WTC11 (cell line): ENCODE results near the gene INSC. TPM values are rescaled to one million over a fixed set of nuclear protein-coding genes. Genes with fewer than 3 reads are reported as not detected.

Experiments
- ATAC-seq: fragments of 200-7000 bp; cut with Tn5 transposase; 2 replicates; pipeline ENCODE4 v1.10.0; 2021; ENCODE audit warnings: mild to moderate bottlenecking, moderate library complexity
- CTCF ChIA-PET: fragments of 300-600 bp; sonication (Branson Sonifier 250); formaldehyde crosslinking; loops from one replicate; lab custom pipeline; 2021; ENCODE audit warnings: antibody characterized with exemption; lab: Charles Lee
- POLR2A ChIA-PET: fragments of 350-600 bp; sonication (Branson Sonifier 250); formaldehyde crosslinking; loops from one replicate; lab custom pipeline; 2021; ENCODE audit warnings: antibody characterized with exemption; lab: Charles Lee
- DNase-seq: peaks from one replicate; pipeline ENCODE4 v3.0.0; 2021; ENCODE audit warnings: low spot score
- H3K27ac Mint-ChIP-seq: 2 replicates; pipeline ENCODE4 v1.8.0; 2021; ENCODE audit warnings: mixed read lengths
- H3K27me3 Mint-ChIP-seq: 2 replicates; pipeline ENCODE4 v1.8.0; 2021; ENCODE audit warnings: low read depth, mild to moderate bottlenecking, moderate library complexity, mixed read lengths
- H3K36me3 Mint-ChIP-seq: 2 replicates; pipeline ENCODE4 v1.8.0; 2021; ENCODE audit warnings: mixed read lengths
- H3K4me1 Mint-ChIP-seq: 2 replicates; pipeline ENCODE4 v1.8.0; 2022; ENCODE audit warnings: mixed read lengths
- H3K4me3 Mint-ChIP-seq: 2 replicates; pipeline ENCODE4 v1.8.0; 2021; ENCODE audit warnings: mild to moderate bottlenecking, moderate library complexity, mixed read lengths
- H3K9me3 Mint-ChIP-seq: 2 replicates; pipeline ENCODE4 v1.8.0; 2021; ENCODE audit warnings: mixed read lengths
- AFF4 ChIP-seq: sonication (generic); formaldehyde crosslinking; IDR thresholded peaks from 2 replicates; pipeline ENCODE4 v1.8.1; 2023; ENCODE audit warnings: mild to moderate bottlenecking, missing genetic modification reagents, borderline replicate concordance
- AR ChIP-seq: fragments of 250-450 bp; sonication (Bioruptor Pico); IDR thresholded peaks from 2 replicates; pipeline ENCODE4 v1.9.0; 2021; ENCODE audit warnings: mild to moderate bottlenecking
- ATF1 ChIP-seq: sonication (generic); formaldehyde crosslinking; IDR thresholded peaks from 2 replicates; pipeline ENCODE4 v1.8.1; 2023; ENCODE audit warnings: mild to moderate bottlenecking, moderate library complexity, missing genetic modification reagents
- ATF3 ChIP-seq: sonication (generic); formaldehyde crosslinking; conservative IDR thresholded peaks from 2 replicates; pipeline ENCODE4 v1.8.1; 2022; ENCODE audit warnings: mild to moderate bottlenecking, missing genetic modification reagents
- ATF6 ChIP-seq: sonication (generic); formaldehyde crosslinking; IDR thresholded peaks from 2 replicates; pipeline ENCODE4 v1.8.1; 2023; ENCODE audit warnings: mild to moderate bottlenecking, missing genetic modification reagents
- CBFB ChIP-seq: sonication (generic); formaldehyde crosslinking; IDR thresholded peaks from 2 replicates; pipeline ENCODE4 v1.8.1; 2022; ENCODE audit warnings: mild to moderate bottlenecking, low read depth, missing genetic modification reagents
- CREB1 ChIP-seq: sonication (generic); formaldehyde crosslinking; IDR thresholded peaks from 2 replicates; pipeline ENCODE4 v1.8.0; 2023; ENCODE audit warnings: mild to moderate bottlenecking, missing genetic modification reagents
- CTCF ChIP-seq: fragments of 200-600 bp; IDR thresholded peaks from 2 replicates; pipeline ENCODE4 v1.8.0; 2022; ENCODE audit warnings: antibody characterized with exemption
- FOXJ3 ChIP-seq: sonication (generic); formaldehyde crosslinking; IDR thresholded peaks from 2 replicates; pipeline ENCODE4 v1.9.0; 2021; ENCODE audit warnings: missing genetic modification reagents, mild to moderate bottlenecking, borderline replicate concordance
- GTF2I ChIP-seq: fragments of 250-450 bp; sonication (Bioruptor Pico); conservative IDR thresholded peaks from 2 replicates; pipeline ENCODE4 v1.4.0; 2021; ENCODE audit warnings: mild to moderate bottlenecking
- HMGXB4 ChIP-seq: sonication (generic); formaldehyde crosslinking; IDR thresholded peaks from 2 replicates; pipeline ENCODE4 v1.8.1; 2023; ENCODE audit warnings: mild to moderate bottlenecking, moderate library complexity, missing genetic modification reagents
- MAX ChIP-seq: sonication (generic); formaldehyde crosslinking; IDR thresholded peaks from 2 replicates; pipeline ENCODE4 v1.8.0; 2022; ENCODE audit warnings: mild to moderate bottlenecking, missing genetic modification reagents
- MYBL2 ChIP-seq: sonication (generic); formaldehyde crosslinking; IDR thresholded peaks from 2 replicates; pipeline ENCODE4 v1.8.1; 2023; ENCODE audit warnings: mild to moderate bottlenecking, moderate library complexity, missing genetic modification reagents
- NR2C2 ChIP-seq: sonication (generic); formaldehyde crosslinking; IDR thresholded peaks from 2 replicates; pipeline ENCODE4 v1.8.0; 2022; ENCODE audit warnings: mild to moderate bottlenecking, missing genetic modification reagents
- SMAD3 ChIP-seq: sonication (generic); formaldehyde crosslinking; IDR thresholded peaks from 2 replicates; pipeline ENCODE4 v1.8.0; 2022; ENCODE audit warnings: missing genetic modification reagents, mild to moderate bottlenecking, borderline replicate concordance
- SP1 ChIP-seq: sonication (generic); formaldehyde crosslinking; conservative IDR thresholded peaks from 2 replicates; pipeline ENCODE4 v1.8.1; 2022; ENCODE audit warnings: missing genetic modification reagents
- STAT6 ChIP-seq: sonication (generic); formaldehyde crosslinking; conservative IDR thresholded peaks from 2 replicates; pipeline ENCODE4 v1.8.1; 2023; ENCODE audit warnings: mild to moderate bottlenecking, low read depth, missing genetic modification reagents, moderate library complexity
- TP53 ChIP-seq: sonication (generic); formaldehyde crosslinking; IDR thresholded peaks from 2 replicates; pipeline ENCODE4 v1.8.1; 2023; ENCODE audit warnings: mild to moderate bottlenecking, missing genetic modification reagents
- ZNF219 ChIP-seq: sonication (generic); formaldehyde crosslinking; IDR thresholded peaks from 2 replicates; pipeline ENCODE4 v1.8.0; 2023; ENCODE audit warnings: missing genetic modification reagents, mild to moderate bottlenecking, borderline replicate concordance
- total RNA-seq: library from RNA; stranded (reverse); gene quantifications from 3 replicates; pipeline ENCODE4 v1.2.3, GENCODE V29; 2021

The INSC gene
- total RNA-seq, 1 experiment from 2014 or later, result 0.44 TPM

- no peak for DNase-seq
These were observed 9.8 kb downstream of the INSC start for GRCh38 chr11:15124528-15124927.

GRCh38 chr11:15127341-15127740 lies 12.6 kb downstream of the INSC start:
- Mint-ChIP-seq H3K9me3 (no peaks in the 10 kb centered on the region), H3K4me1 (no peaks in the 10 kb centered on the region), H3K27me3 (no peaks in the 10 kb centered on the region), H3K4me3 (no peak overlapping the region), H3K36me3 (no peaks in the 10 kb centered on the region), H3K27ac (no peak overlapping the region)
- no peak for ATAC-seq
- DNase-seq, result no peak
- TF ChIP-seq ATF3 (CRISPR knock-in tag), result no peak
- no peak for TF ChIP-seq NR2C2 (CRISPR knock-in tag)
- no peak for TF ChIP-seq AFF4 (CRISPR knock-in tag)
- no peak for TF ChIP-seq SP1 (CRISPR knock-in tag)
- no peak for TF ChIP-seq TP53 (CRISPR knock-in tag)
- no peak for TF ChIP-seq CTCF
- TF ChIP-seq SMAD3 (CRISPR knock-in tag), result no peak
- no peak for TF ChIP-seq HMGXB4
- no peak for TF ChIP-seq CREB1
- no peak for TF ChIP-seq GTF2I (CRISPR knock-in tag)
- no peak for TF ChIP-seq STAT6
- no peak for TF ChIP-seq ATF1 (CRISPR knock-in tag)
- no peak for TF ChIP-seq FOXJ3
- no peak for TF ChIP-seq ATF6 (CRISPR knock-in tag)
- TF ChIP-seq MYBL2 (CRISPR knock-in tag), result no peak
- no peak for TF ChIP-seq ZNF219 (CRISPR knock-in tag)
- TF ChIP-seq AR (CRISPR knock-in tag), result no peak
- no peak for TF ChIP-seq MAX (CRISPR knock-in tag)
- CTCF ChIA-PET, result interaction anchor here (1.2 to 3.1 kb wide), 2 partner anchors 26 to 219 kb away, joined by 3 to 13 read pairs; no protein-coding TSS in a partner anchor
- POLR2A ChIA-PET, result no interaction called here

More at GRCh38 chr11:15124528-15124927, 9.8 kb downstream of the INSC start:
- no peak overlapping the region for H3K27ac Mint-ChIP-seq
- no peaks in the 10 kb centered on the region for H3K36me3 Mint-ChIP-seq
- no peak for TF ChIP-seq CBFB
- TF ChIP-seq, all 79 proteins: peak for 0
- Mint-ChIP-seq H3K9me3 (no peaks in the 10 kb centered on the region), H3K4me1 (no peaks in the 10 kb centered on the region), H3K27me3 (no peaks in the 10 kb centered on the region), H3K4me3 (no peak overlapping the region)
- no peak for ATAC-seq
- ChIA-PET CTCF (no interaction called here), POLR2A (no interaction called here)
